GM12878 (cell line): ENCODE results near the gene FN1.

Source experiments
- CBX3 ChIP-seq: fragments of 200-600 bp; sonication (generic); IDR thresholded peaks from 2 replicates; pipeline ENCODE4 v1.6.1; 2016; ENCODE audit warnings: low read depth, borderline replicate concordance
- CREB1 ChIP-seq: IDR thresholded peaks from 2 replicates; pipeline ENCODE4 v1.6.1; 2012; ENCODE audit warnings: low read depth, mild to moderate bottlenecking, inconsistent platforms
- CTCF ChIP-seq, 3 experiments: IDR thresholded peaks in 2 of 3; conservative IDR thresholded peaks in 1 of 3; 2 replicates each; pipeline ENCODE4 v1.5.1; 2011; ENCODE audit warnings: low read depth in 3 of 3, low read length in 3 of 3, mild to moderate bottlenecking in 3 of 3, control low read depth in 2 of 3, moderate library complexity in 2 of 3, inconsistent platforms in 1 of 3, mixed read lengths in 1 of 3; ENCODE audit not compliant: control insufficient read depth in 2 of 3, insufficient read depth in 1 of 3; ENCODE audit errors: extremely low read depth in 1 of 3
- E4F1 ChIP-seq: fragments of 450-650 bp; IDR thresholded peaks from 2 replicates; pipeline ENCODE4 v1.6.1; 2018; ENCODE audit warnings: borderline replicate concordance, mild to moderate bottlenecking; ENCODE audit not compliant: partially characterized antibody
- EZH2 ChIP-seq: IDR thresholded peaks from 2 replicates; pipeline ENCODE4 v1.6.1; 2012; ENCODE audit warnings: low read depth, mild to moderate bottlenecking, control low read depth, inconsistent platforms, low read length, borderline replicate concordance; ENCODE audit not compliant: control insufficient read depth
- FOS ChIP-seq: IDR thresholded peaks from 3 replicates; pipeline ENCODE4 v1.6.1; 2011; ENCODE audit warnings: borderline replicate concordance; ENCODE audit not compliant: insufficient read length; ENCODE audit errors: extremely low read depth
- HDAC2 ChIP-seq: fragments of 200-600 bp; sonication (generic); IDR thresholded peaks from 2 replicates; pipeline ENCODE4 v1.6.1; 2017
- IRF4 ChIP-seq: IDR thresholded peaks from 2 replicates; pipeline ENCODE4 v1.6.1; 2011; ENCODE audit warnings: low read depth, low read length
- MYC ChIP-seq: IDR thresholded peaks from 2 replicates; pipeline ENCODE4 v1.6.1; 2011; ENCODE audit warnings: mild to moderate bottlenecking, low read length, moderate library complexity, inconsistent platforms; ENCODE audit not compliant: insufficient read depth, insufficient replicate concordance, insufficient read length, severe bottlenecking
- POLR2A ChIP-seq: IDR thresholded peaks from 2 replicates; pipeline ENCODE4 v1.6.1; 2011; ENCODE audit warnings: low read depth, mild to moderate bottlenecking, low read length
- POLR2AphosphoS5 ChIP-seq: IDR thresholded peaks from 2 replicates; pipeline ENCODE4 v1.6.1; 2011; ENCODE audit warnings: mild to moderate bottlenecking, low read length, inconsistent platforms
- SREBF2 ChIP-seq: IDR thresholded peaks from 2 replicates; pipeline ENCODE4 v1.6.1; 2012; ENCODE audit warnings: mild to moderate bottlenecking, low read length
- TAF1 ChIP-seq: IDR thresholded peaks from 2 replicates; pipeline ENCODE4 v1.6.1; 2011; ENCODE audit warnings: mild to moderate bottlenecking, low read depth, low read length, borderline replicate concordance
- YY1 ChIP-seq: IDR thresholded peaks from 2 replicates; pipeline ENCODE4 v1.6.1; 2011; ENCODE audit warnings: low read depth, mild to moderate bottlenecking, low read length

GRCh38 chr2:215395687-215396460 lies 40.0 kb downstream of the FN1 start:
- TF ChIP-seq CTCF (IDR thresholded peaks at IDR 0.05 in 2 of 3, conservative IDR thresholded peaks at IDR 0.05 in 1 of 3; ENCODE audit: control insufficient read depth in 2 of 3, extremely low read depth in 1 of 3, insufficient read depth in 1 of 3, low read depth in 3 of 3, low read length in 3 of 3) (no peak), YY1 (no peak), POLR2A (no peak), HDAC2 (no peak), IRF4 (no peak), CREB1 (no peak), MYC (no peak), POLR2AphosphoS5 (no peak), E4F1 (no peak), EZH2 (no peak), CBX3 (no peak), TAF1 (no peak), FOS (no peak), SREBF2 (no peak)
